H9 (cell line): Measurements from ENCODE around the gene ECE1. TPM values are rescaled to one million over a fixed set of nuclear protein-coding genes. Genes with fewer than 3 reads are reported as not detected.

Experiments
- DNase-seq: peaks from one replicate; pipeline ENCODE4 v3.0.0-alpha.2; 2017
- H2AFZ ChIP-seq: one replicate; pipeline ENCODE4 v1.6.1; 2013; ENCODE audit warnings: mild to moderate bottlenecking, low read length, control low read depth, moderate library complexity
- H2AK5ac ChIP-seq: 2 replicates; pipeline ENCODE4 v1.6.1; 2013; ENCODE audit warnings: low read length, control low read depth, mixed read lengths; ENCODE audit not compliant: insufficient read length
- H2BK120ac ChIP-seq: one replicate; pipeline ENCODE4 v1.6.1; 2013; ENCODE audit warnings: low read depth, mild to moderate bottlenecking, low read length, control low read depth, inconsistent platforms; ENCODE audit not compliant: poor library complexity, severe bottlenecking
- H2BK12ac ChIP-seq: 2 replicates; pipeline ENCODE4 v1.6.1; 2013; ENCODE audit warnings: low read length, control low read depth, mixed read lengths, low read depth; ENCODE audit not compliant: insufficient read length
- H2BK15ac ChIP-seq: 2 replicates; pipeline ENCODE4 v1.6.1; 2013; ENCODE audit warnings: low read depth, low read length, control low read depth
- H2BK20ac ChIP-seq: one replicate; pipeline ENCODE4 v1.6.1; 2013; ENCODE audit warnings: low read depth, mild to moderate bottlenecking, low read length, control low read depth, inconsistent platforms; ENCODE audit not compliant: poor library complexity, severe bottlenecking
- H2BK5ac ChIP-seq: 2 replicates; pipeline ENCODE4 v1.6.1; 2013; ENCODE audit warnings: low read length, control low read depth, mixed read lengths; ENCODE audit not compliant: insufficient read length
- H3K14ac ChIP-seq: 2 replicates; pipeline ENCODE4 v1.6.1; 2013; ENCODE audit warnings: low read length, control low read depth; ENCODE audit not compliant: insufficient read depth
- H3K18ac ChIP-seq: 2 replicates; pipeline ENCODE4 v1.6.1; 2013; ENCODE audit warnings: low read depth, mild to moderate bottlenecking, mixed read lengths, low read length, control low read depth; ENCODE audit not compliant: insufficient read length
- H3K23ac ChIP-seq: 2 replicates; pipeline ENCODE4 v1.6.1; 2013; ENCODE audit warnings: low read length, control low read depth, mixed read lengths, low read depth; ENCODE audit not compliant: insufficient read length
- H3K23me2 ChIP-seq: 2 replicates; pipeline ENCODE4 v1.6.1; 2013; ENCODE audit warnings: low read depth, mild to moderate bottlenecking, mixed read lengths, low read length, control low read depth; ENCODE audit not compliant: insufficient read length, poor library complexity, severe bottlenecking
- H3K27ac ChIP-seq: 2 replicates; pipeline ENCODE4 v1.5.1; 2013; ENCODE audit warnings: low read length, control low read depth, mixed read lengths, low read depth; ENCODE audit not compliant: insufficient read length
- H3K27me3 ChIP-seq: 2 replicates; pipeline ENCODE4 v1.6.1; 2013; ENCODE audit warnings: low read length, control low read depth, inconsistent platforms; ENCODE audit not compliant: insufficient read depth
- H3K4ac ChIP-seq: 2 replicates; pipeline ENCODE4 v1.6.1; 2013; ENCODE audit warnings: low read depth, mild to moderate bottlenecking, control low read depth, inconsistent platforms, low read length, moderate library complexity
- H3K4me1 ChIP-seq: 2 replicates; pipeline ENCODE4 v1.6.1; 2013; ENCODE audit warnings: low read length, control low read depth, inconsistent platforms; ENCODE audit not compliant: insufficient read depth
- H3K4me2 ChIP-seq: 2 replicates; pipeline ENCODE4 v1.6.1; 2013; ENCODE audit warnings: low read length, control low read depth, mixed read lengths; ENCODE audit not compliant: insufficient read length, insufficient read depth
- H3K56ac ChIP-seq: 2 replicates; pipeline ENCODE4 v1.6.1; 2013; ENCODE audit warnings: low read depth, mild to moderate bottlenecking, mixed read lengths, low read length, control low read depth; ENCODE audit not compliant: insufficient read length
- H3K79me1 ChIP-seq: 2 replicates; pipeline ENCODE4 v1.6.1; 2013; ENCODE audit warnings: low read depth, mild to moderate bottlenecking, moderate library complexity, low read length, control low read depth, inconsistent platforms; ENCODE audit not compliant: insufficient read depth, poor library complexity, severe bottlenecking
- H3K79me2 ChIP-seq: 2 replicates; pipeline ENCODE4 v1.6.1; 2013; ENCODE audit warnings: low read length, control low read depth, inconsistent platforms; ENCODE audit not compliant: insufficient read depth
- H3K9ac ChIP-seq: 2 replicates; pipeline ENCODE4 v1.6.1; 2013; ENCODE audit warnings: low read length, control low read depth, mixed read lengths; ENCODE audit not compliant: insufficient read length; ENCODE audit errors: extremely low read depth
- H3K9me3 ChIP-seq: one replicate; pipeline ENCODE4 v1.6.1; 2013; ENCODE audit warnings: low read depth, low read length, inconsistent platforms; ENCODE audit not compliant: control insufficient read depth
- H3T11ph ChIP-seq: one replicate; pipeline ENCODE4 v1.6.1; 2013; ENCODE audit warnings: mild to moderate bottlenecking, low read length, control low read depth, inconsistent platforms
- H4K20me1 ChIP-seq: one replicate; pipeline ENCODE4 v1.6.1; 2013; ENCODE audit not compliant: control insufficient read depth, insufficient read length, insufficient read depth
- H4K5ac ChIP-seq: 2 replicates; pipeline ENCODE4 v1.6.1; 2013; ENCODE audit warnings: low read depth, mild to moderate bottlenecking, mixed read lengths, low read length, control low read depth; ENCODE audit not compliant: insufficient read length
- H4K8ac ChIP-seq: replicated peaks from 2 replicates; pipeline ENCODE4 v1.6.1; 2013; ENCODE audit warnings: low read length, control low read depth, mixed read lengths, low read depth; ENCODE audit not compliant: insufficient read length
- H4K91ac ChIP-seq: 2 replicates; pipeline ENCODE4 v1.6.1; 2013; ENCODE audit warnings: low read depth, mild to moderate bottlenecking, moderate library complexity, mixed read lengths, low read length, control low read depth; ENCODE audit not compliant: insufficient read length
- H3K27ac Mint-ChIP-seq, 3 experiments: 2 replicates in 2 of 3; 3 replicates in 1 of 3; pipeline ENCODE4 v1.8.0; 2020 to 2021; ENCODE audit warnings: mixed read lengths in 3 of 3, mild to moderate bottlenecking in 1 of 3, moderate library complexity in 1 of 3
- H3K27me3 Mint-ChIP-seq: 2 replicates; pipeline ENCODE4 v1.8.0; 2021; ENCODE audit warnings: low read depth, mild to moderate bottlenecking, moderate library complexity, mixed read lengths
- H3K36me3 Mint-ChIP-seq, 3 experiments: 2 replicates in 2 of 3; 3 replicates in 1 of 3; pipeline ENCODE4 v1.8.0; 2020 to 2021; ENCODE audit warnings: low read depth in 3 of 3, mixed read lengths in 3 of 3; ENCODE audit not compliant: insufficient read depth in 1 of 3
- H3K4me1 Mint-ChIP-seq, 2 experiments: 2 replicates each; pipeline ENCODE4 v1.8.0; 2020; ENCODE audit warnings: mixed read lengths in 2 of 2
- H3K4me3 Mint-ChIP-seq, 2 experiments: 2 replicates in 1 of 2; 3 replicates in 1 of 2; pipeline ENCODE4 v1.8.0; 2020 to 2021; ENCODE audit warnings: mild to moderate bottlenecking in 2 of 2, mixed read lengths in 2 of 2, moderate library complexity in 1 of 2
- H3K9me3 Mint-ChIP-seq, 2 experiments: 2 replicates in 1 of 2; 3 replicates in 1 of 2; pipeline ENCODE4 v1.8.0; 2020; ENCODE audit warnings: mild to moderate bottlenecking in 2 of 2, mixed read lengths in 2 of 2, moderate library complexity in 1 of 2
- CTCF ChIP-seq: fragments of 200-600 bp; sonication (generic); conservative IDR thresholded peaks from 3 replicates; pipeline ENCODE4 v1.8.0; 2021; ENCODE audit warnings: antibody characterized with exemption, mild to moderate bottlenecking
- WGBS: extraction: QIAGEN DNeasy Blood & Tissue Kit; methylation state at CpG from one replicate; pipeline ENCODE4 v1.1.7; 2013; ENCODE audit warnings: missing lambda C conversion rate, low lambda C conversion rate, mixed read lengths; ENCODE audit not compliant: insufficient read length; ENCODE audit errors: extremely low coverage; 5-methylcytosine and 5-hydroxymethylcytosine counted together
- total RNA-seq: library from RNA; stranded (reverse); gene quantifications from 2 replicates; pipeline ENCODE4 v1.2.1, GENCODE V29; 2021

The ECE1 gene
- total RNA-seq, 1 experiment from 2014 or later: 31.1 TPM

DNA sequence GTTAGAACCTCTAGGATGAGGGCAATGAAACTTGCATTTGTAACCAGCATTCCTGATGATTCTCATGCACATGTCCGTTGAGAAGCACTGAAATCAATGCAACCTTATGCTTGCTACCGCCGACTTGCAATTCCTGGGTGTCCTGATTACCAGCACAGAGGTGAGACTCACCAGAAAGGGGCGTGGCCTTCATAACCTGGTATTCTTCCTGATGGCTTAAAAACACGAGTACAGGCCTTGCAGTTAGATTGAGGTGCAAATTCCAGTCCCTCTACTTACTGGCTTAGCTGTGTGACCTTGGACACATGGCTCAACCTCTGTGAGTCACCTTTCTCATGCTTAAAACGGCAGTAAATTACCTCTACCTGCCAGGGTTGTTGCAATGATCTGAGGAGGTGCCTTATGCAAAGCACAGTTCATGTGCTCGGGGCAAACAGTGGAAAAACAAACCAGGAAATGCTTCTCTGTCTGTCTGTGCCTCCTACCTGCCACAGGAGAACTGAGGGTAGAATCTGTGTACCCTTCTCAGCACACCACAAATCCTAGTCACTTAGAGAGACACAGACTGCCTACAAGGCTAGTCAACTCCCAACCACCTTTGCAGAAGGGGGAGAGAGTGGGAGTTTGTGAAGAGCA, 39.1 kb upstream of the ECE1 start:
- H3K23me2 ChIP-seq: no peaks in the 10 kb centered on the region
- H4K5ac ChIP-seq: no peak overlapping the region
- no peak overlapping the region for H4K8ac ChIP-seq
- H3K79me1 ChIP-seq: no peaks in the 10 kb centered on the region
- no peak for TF ChIP-seq CTCF
- peak overlapping the region; percentile 7 for H3K4me2 ChIP-seq
- no peak overlapping the region for H2BK120ac ChIP-seq
- H3K4ac ChIP-seq: no peak overlapping the region
- H3K4me1 ChIP-seq: peaks cover 8% of the 10 kb centered on the region; the same call in 1 of the 2 replicates
- H3K79me2 ChIP-seq: no peaks in the 10 kb centered on the region
- no peak overlapping the region for H2BK5ac ChIP-seq
- Mint-ChIP-seq H3K36me3 (peaks cover 0 to 6% (median 4%) of the 10 kb centered on the region in 3 experiments; a peak in 5 of 7 replicates), H3K27me3 (no peaks in the 10 kb centered on the region), H3K4me1 (peaks cover 60 to 75% of the 10 kb centered on the region in 2 experiments), H3K27ac (peak overlapping the region; percentile 82 to 94 (median 93)), H3K9me3 (no peaks in the 10 kb centered on the region; a peak in 1 of 5 replicates), H3K4me3 (0 out of 5 replicates have a peak overlapping the region, but pooled peaks of 1 of the 2 experiments have one; percentile 24)
- no peak overlapping the region for H2BK12ac ChIP-seq
- no peak overlapping the region for H2AFZ ChIP-seq
- no peaks in the 10 kb centered on the region for H3K9me3 ChIP-seq
- DNase-seq: no peak
- no peaks in the 10 kb centered on the region for H3K27me3 ChIP-seq
- H2BK20ac ChIP-seq: no peak overlapping the region
- H4K20me1 ChIP-seq: no peaks in the 10 kb centered on the region
- H3K9ac ChIP-seq: peak overlapping the region; percentile 4
- no peak overlapping the region; the same call in 1 of the 2 replicates for H3K14ac ChIP-seq
- no peak overlapping the region for H2BK15ac ChIP-seq
- no CpG with 5 or more reads among the region's 7 CpGs for WGBS
- H3K27ac ChIP-seq: peak overlapping the region; percentile 12
- no peak overlapping the region for H3T11ph ChIP-seq
- no peak overlapping the region for H3K23ac ChIP-seq
- H2AK5ac ChIP-seq: no peak overlapping the region
- no peak overlapping the region for H3K56ac ChIP-seq
- no peak overlapping the region for H4K91ac ChIP-seq
- no peak overlapping the region for H3K18ac ChIP-seq
